ENCODE results near the gene CCDC188.

DNA sequence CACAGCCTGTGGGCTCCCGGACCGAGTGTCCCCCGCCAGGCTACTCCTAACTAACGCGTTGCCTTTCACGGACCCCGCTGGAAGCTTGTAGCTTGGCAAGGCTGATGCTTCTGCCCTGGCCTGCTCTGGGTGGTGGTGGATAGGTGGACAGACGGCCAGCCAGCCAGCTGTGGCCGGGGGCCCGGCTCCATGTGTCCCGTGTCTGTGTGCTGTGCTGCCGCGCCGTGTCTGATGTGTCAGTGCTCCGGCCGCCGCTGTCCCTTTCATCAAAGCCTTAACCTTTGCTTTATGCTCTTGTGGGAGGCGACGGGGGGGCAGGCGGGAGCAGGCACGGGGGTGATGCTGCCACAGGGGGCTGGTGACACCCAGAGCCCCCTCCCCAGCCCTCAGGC, 5.0 kb downstream of the CCDC188 start:
- TF ChIP-seq, protein P1, sequence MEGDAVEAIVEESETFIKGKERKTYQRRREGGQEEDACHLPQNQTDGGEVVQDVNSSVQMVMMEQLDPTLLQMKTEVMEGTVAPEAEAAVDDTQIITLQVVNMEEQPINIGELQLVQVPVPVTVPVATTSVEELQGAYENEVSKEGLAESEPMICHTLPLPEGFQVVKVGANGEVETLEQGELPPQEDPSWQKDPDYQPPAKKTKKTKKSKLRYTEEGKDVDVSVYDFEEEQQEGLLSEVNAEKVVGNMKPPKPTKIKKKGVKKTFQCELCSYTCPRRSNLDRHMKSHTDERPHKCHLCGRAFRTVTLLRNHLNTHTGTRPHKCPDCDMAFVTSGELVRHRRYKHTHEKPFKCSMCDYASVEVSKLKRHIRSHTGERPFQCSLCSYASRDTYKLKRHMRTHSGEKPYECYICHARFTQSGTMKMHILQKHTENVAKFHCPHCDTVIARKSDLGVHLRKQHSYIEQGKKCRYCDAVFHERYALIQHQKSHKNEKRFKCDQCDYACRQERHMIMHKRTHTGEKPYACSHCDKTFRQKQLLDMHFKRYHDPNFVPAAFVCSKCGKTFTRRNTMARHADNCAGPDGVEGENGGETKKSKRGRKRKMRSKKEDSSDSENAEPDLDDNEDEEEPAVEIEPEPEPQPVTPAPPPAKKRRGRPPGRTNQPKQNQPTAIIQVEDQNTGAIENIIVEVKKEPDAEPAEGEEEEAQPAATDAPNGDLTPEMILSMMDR (IDR thresholded peaks at IDR 0.05; ENCODE audit: low read length) = no peak
- TF ChIP-seq EZH2 (IDR thresholded peaks at IDR 0.05; ENCODE audit: borderline replicate concordance, low read length) = no peak

All from OCI-LY1 (cell line).